ENCODE data around the gene SOCS3. TPM values are rescaled to one million over a fixed set of nuclear protein-coding genes. Genes with fewer than 3 reads are reported as not detected.

Gene SOCS3
- total RNA-seq, 1 donor: 95.2 TPM

DNA sequence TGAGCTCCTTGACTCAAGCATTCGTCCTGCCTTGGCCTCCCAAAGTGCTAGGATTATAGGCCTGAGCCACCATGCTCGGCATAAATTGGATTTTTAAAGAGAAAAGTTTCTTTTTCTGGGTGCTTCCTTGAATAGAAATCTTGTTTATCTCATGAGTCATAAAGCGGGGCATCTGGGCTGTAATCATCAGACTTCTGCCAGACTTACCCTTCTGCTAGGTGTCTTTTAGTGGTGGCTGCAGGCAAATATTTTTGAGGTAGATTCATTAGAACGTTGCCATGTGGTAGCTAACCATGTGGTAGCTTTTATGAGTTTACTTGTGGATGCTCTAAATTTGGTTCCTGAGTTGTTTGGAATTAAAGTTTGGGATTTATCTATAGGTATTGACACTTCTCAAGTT is 32.0 kb upstream of the SOCS3 start:
- H3K4me1 ChIP-seq (ENCODE audit: insufficient read depth, low read length): peaks cover 37% of the 10 kb centered on the region
- H3K27ac ChIP-seq (ENCODE audit: low read depth, low read length): peak overlapping the region; percentile 85
- H2AFZ ChIP-seq (ENCODE audit: low read length): no peak overlapping the region
- no peaks in the 10 kb centered on the region for H3K27me3 ChIP-seq (ENCODE audit: insufficient read depth, low read length)
- H3K4me3 ChIP-seq (ENCODE audit: insufficient read depth, low read length): peak overlapping the region; percentile 27
- DNase-seq (ENCODE audit: insufficient read length, low spot score, missing footprints): peak; percentile 86
- peak overlapping the region; percentile 55 for H3K4me2 ChIP-seq (ENCODE audit: insufficient read depth, low read length)
- peaks cover 16% of the 10 kb centered on the region for H3K36me3 ChIP-seq (ENCODE audit: insufficient read depth, low read length)
- no peaks in the 10 kb centered on the region for H3K9me3 ChIP-seq (ENCODE audit: low read depth, low read length)
- H4K20me1 ChIP-seq (ENCODE audit: insufficient read depth, low read length): peaks cover 5% of the 10 kb centered on the region
- TF ChIP-seq, protein P1, sequence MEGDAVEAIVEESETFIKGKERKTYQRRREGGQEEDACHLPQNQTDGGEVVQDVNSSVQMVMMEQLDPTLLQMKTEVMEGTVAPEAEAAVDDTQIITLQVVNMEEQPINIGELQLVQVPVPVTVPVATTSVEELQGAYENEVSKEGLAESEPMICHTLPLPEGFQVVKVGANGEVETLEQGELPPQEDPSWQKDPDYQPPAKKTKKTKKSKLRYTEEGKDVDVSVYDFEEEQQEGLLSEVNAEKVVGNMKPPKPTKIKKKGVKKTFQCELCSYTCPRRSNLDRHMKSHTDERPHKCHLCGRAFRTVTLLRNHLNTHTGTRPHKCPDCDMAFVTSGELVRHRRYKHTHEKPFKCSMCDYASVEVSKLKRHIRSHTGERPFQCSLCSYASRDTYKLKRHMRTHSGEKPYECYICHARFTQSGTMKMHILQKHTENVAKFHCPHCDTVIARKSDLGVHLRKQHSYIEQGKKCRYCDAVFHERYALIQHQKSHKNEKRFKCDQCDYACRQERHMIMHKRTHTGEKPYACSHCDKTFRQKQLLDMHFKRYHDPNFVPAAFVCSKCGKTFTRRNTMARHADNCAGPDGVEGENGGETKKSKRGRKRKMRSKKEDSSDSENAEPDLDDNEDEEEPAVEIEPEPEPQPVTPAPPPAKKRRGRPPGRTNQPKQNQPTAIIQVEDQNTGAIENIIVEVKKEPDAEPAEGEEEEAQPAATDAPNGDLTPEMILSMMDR (IDR thresholded peaks at IDR 0.05; ENCODE audit: extremely low read depth, low read depth, low read length): no peak
- H3K79me2 ChIP-seq (ENCODE audit: insufficient read depth, low read length): peaks cover 92% of the 10 kb centered on the region

DNA sequence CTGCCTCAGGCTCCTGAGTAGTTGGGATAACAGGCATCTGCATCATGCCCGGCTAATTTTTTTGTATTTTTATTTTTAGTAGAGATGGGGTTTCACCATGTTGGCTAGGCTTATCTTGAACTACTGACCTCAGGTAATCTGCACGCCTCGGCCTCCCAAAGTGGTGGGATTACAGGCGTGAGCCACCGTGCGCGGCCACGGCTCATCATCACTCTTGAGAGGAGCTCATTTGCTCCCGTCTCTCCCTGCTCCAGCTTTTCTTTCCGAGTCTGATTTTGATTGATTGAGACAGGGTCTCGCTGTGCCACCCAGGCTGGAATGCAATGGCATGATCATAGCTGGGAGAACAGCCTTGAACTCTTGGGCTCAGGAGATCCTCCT is 31.2 kb upstream of the SOCS3 start:
- TF ChIP-seq, protein P1 (IDR thresholded peaks at IDR 0.05; ENCODE audit: extremely low read depth, low read depth, low read length): no peak
- Histone ChIP-seq H3K36me3 (ENCODE audit: insufficient read depth, low read length) (peaks cover 16% of the 10 kb centered on the region), H4K20me1 (ENCODE audit: insufficient read depth, low read length) (peaks cover 5% of the 10 kb centered on the region), H3K4me1 (ENCODE audit: insufficient read depth, low read length) (peaks cover 42% of the 10 kb centered on the region), H3K27ac (ENCODE audit: low read depth, low read length) (peak overlapping the region; percentile 85), H3K4me2 (ENCODE audit: insufficient read depth, low read length) (peak overlapping the region; percentile 55), H2AFZ (ENCODE audit: low read length) (no peak overlapping the region), H3K27me3 (ENCODE audit: insufficient read depth, low read length) (no peaks in the 10 kb centered on the region), H3K9me3 (ENCODE audit: low read depth, low read length) (no peaks in the 10 kb centered on the region), H3K79me2 (ENCODE audit: insufficient read depth, low read length) (peaks cover 92% of the 10 kb centered on the region), H3K4me3 (ENCODE audit: insufficient read depth, low read length) (no peak overlapping the region)
- no peak for DNase-seq (ENCODE audit: insufficient read length, low spot score, missing footprints)

DNA sequence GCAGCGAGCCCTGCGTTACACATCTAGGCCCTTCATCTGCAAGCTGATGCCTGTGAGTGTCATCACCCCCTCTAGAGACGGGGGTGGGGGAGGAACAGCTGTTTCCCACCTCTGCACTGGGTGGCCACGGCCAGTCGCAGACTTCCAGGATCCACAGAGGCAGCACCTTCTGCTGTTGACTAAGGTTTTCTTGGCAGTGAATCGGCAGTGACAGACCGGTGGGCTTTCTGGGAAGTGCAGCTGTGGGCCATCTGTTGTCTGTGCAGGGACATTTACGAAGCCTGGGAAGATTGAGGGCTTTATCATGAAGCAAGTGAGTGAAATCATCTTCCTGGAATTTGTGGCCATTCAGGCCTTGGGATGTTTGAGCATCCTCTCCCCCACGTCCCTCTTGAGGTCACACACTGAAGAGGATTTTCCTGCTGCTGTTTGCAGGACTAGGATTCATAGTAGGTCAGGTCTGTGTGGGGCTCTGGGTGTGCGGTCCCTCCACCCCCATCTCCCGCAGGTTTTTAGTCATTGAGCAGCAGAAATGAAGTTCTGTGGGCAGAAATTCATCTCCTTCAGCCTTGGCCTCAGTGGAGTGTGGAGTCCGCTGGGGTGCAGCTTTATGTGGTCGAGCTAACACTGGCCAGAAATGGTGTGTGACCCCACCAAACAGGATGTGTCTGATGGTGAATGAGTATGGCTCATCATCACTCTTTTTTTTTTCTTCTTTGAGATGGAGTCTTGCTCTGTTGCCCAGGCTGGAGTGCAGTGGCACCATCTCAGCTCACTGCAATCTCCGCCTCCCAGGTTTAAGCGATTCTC is 30.6 kb upstream of the SOCS3 start:
- H3K27ac ChIP-seq (ENCODE audit: low read depth, low read length): peak overlapping the region; percentile 85
- H3K36me3 ChIP-seq (ENCODE audit: insufficient read depth, low read length): peaks cover 15% of the 10 kb centered on the region
- no peaks in the 10 kb centered on the region for H3K9me3 ChIP-seq (ENCODE audit: low read depth, low read length)
- H2AFZ ChIP-seq (ENCODE audit: low read length): no peak overlapping the region
- TF ChIP-seq, protein P1 (IDR thresholded peaks at IDR 0.05; ENCODE audit: extremely low read depth, low read depth, low read length): peak; percentile 34
- peaks cover 5% of the 10 kb centered on the region for H4K20me1 ChIP-seq (ENCODE audit: insufficient read depth, low read length)
- H3K4me2 ChIP-seq (ENCODE audit: insufficient read depth, low read length): peak overlapping the region; percentile 35
- peaks cover 92% of the 10 kb centered on the region for H3K79me2 ChIP-seq (ENCODE audit: insufficient read depth, low read length)
- H3K4me1 ChIP-seq (ENCODE audit: insufficient read depth, low read length): peaks cover 48% of the 10 kb centered on the region
- peak overlapping the region; percentile 25 for H3K4me3 ChIP-seq (ENCODE audit: insufficient read depth, low read length)
- no peaks in the 10 kb centered on the region for H3K27me3 ChIP-seq (ENCODE audit: insufficient read depth, low read length)
- DNase-seq (ENCODE audit: insufficient read length, low spot score, missing footprints): peak; percentile 90
